GM13977 (cell line): Measurements from ENCODE around the gene UGT1A5.
"Not testable (repeated sequence)": the region's sequence is repeated elsewhere in the genome, so short reads cannot be mapped to it uniquely, and the experiment has no call there.

Experiments
- DNase-seq: peaks from one replicate; pipeline ENCODE4 v3.0.0; 2012; ENCODE audit warnings: low spot score
- CTCF ChIP-seq: IDR thresholded peaks from 2 replicates; pipeline ENCODE4 v1.5.1; 2012; ENCODE audit warnings: mild to moderate bottlenecking, control low read depth; ENCODE audit not compliant: insufficient read depth; ENCODE audit errors: extremely low read depth, missing control alignments
- in situ Hi-C: fragments of 300-500 bp; cut with MboI; formaldehyde crosslinking; loops from one replicate; pipeline ENCODE4 v1.12.0; 2022; ENCODE audit warnings: low sequenced_read_pairs, low pct_unique_long_range_greater_than_20kb, mixed read lengths, inconsistent platforms; ENCODE audit not compliant: unreplicated experiment

The UGT1A5 gene

GRCh38 chr2:233714121-233714520, 1.4 kb downstream of the UGT1A5 start:
- DNase-seq = no peak
- in situ Hi-C loops = loop anchor here (25.0 kb wide), 1 partner anchor 227 kb away; no protein-coding TSS in a partner anchor
- no peak for TF ChIP-seq CTCF

- in situ Hi-C loops = loop anchor here (25.0 kb wide), 1 partner anchor 231 kb away; no protein-coding TSS in a partner anchor
- TF ChIP-seq CTCF = no peak
- no peak for DNase-seq
These were observed 5.8 kb downstream of the UGT1A5 start, which contains the start of gene UGT1A4 for GRCh38 chr2:233718552-233718951. Gene UGT1A4, plus strand, starts transcription at chr2:233718736. Its CDS starts 85 bp downstream, at chr2:233718821.

GRCh38 chr2:233728723-233729301, 16.1 kb downstream of the UGT1A5 start, which contains the start of gene UGT1A3:
Gene UGT1A3, plus strand, starts transcription at chr2:233729042. Its CDS starts 85 bp downstream, at chr2:233729127.
- in situ Hi-C loops = no loop called here
- DNase-seq = no peak
- TF ChIP-seq CTCF = no peak

GRCh38 chr2:233736868-233737653, 24.4 kb downstream of the UGT1A5 start:
- in situ Hi-C loops, DNase-seq: not testable (repeated sequence)

- no peak for DNase-seq
- no peak for TF ChIP-seq CTCF
- in situ Hi-C loops = no loop called here
These were observed 28.2 kb downstream of the UGT1A5 start for GRCh38 chr2:233740870-233741269.

- in situ Hi-C loops = no loop called here
- no peak for TF ChIP-seq CTCF
- DNase-seq = no peak
These were observed 31.0 kb downstream of the UGT1A5 start for GRCh38 chr2:233743464-233744259.
